ENCODE measurements around the gene DISP2. TPM values are rescaled to one million over a fixed set of nuclear protein-coding genes. Genes with fewer than 3 reads are reported as not detected.

The DISP2 gene
- total and polyA plus RNA-seq, 9 of the 15 experiments (the other 6 are each of a cell fraction or from before 2014, with no cell fraction given) = 0.06 to 0.89 (median 0.15) TPM; not detected in 1

DNA sequence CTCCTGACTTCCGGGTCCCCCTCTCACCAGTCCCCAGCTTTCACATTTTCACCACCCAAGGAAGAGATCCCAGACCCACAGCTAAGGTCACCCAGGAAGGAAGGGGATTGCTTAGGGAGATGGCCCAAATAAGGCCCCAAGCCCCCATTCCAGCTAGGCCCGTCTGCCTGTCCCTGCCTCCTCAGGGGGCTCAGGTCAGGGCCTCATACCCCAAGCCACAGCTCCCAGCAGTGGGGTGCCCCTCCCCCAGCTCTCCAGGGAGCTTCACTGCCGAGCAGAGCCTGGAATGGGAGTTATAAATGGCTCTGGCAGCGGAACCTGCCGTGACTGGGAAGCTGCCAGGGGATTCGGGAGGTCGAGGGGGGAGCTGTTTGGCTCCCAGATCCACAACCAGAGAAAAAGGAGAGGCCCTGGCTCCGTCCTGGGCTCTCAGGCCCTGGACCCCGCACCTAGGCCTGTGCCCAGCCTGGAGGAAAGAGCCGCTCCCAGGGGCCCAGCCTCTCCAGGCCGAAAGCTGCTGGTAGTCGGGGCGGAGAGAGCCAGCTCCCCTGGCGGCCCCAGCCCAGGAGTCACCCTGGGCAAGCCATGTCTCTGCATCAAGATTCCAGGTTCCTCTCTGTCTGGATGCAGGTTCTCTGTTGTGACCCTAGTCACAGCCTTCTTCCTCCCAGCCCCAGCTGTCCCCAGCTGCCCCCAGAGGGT lies 17.8 kb upstream of the DISP2 start:
- H3K4me2 ChIP-seq (ENCODE audit: insufficient read depth, low read length) = no peak overlapping the region; the same call in 1 of the 2 replicates
- H3K4me3 ChIP-seq = no peak overlapping the region
- POLR2A ChIA-PET = interaction anchor here (0.6 to 4.8 kb wide), 7 partner anchors 10 to 130 kb away, joined by 3 to 30 read pairs (median 3); partner anchors contain the start of gene INAFM2
- no peaks in the 10 kb centered on the region for H3K9me3 ChIP-seq (replicated peaks; ENCODE audit: control insufficient read depth, insufficient read depth, low read depth, low read length)
- in situ Hi-C loops (cut with MboI) = loop anchor here (10.0 kb wide), 1 partner anchor 545 kb away; no protein-coding TSS in a partner anchor
- no peaks in the 10 kb centered on the region for H3K9me1 ChIP-seq (ENCODE audit: control insufficient read depth, insufficient read depth, low read length)
- no peaks in the 10 kb centered on the region for H3K36me3 ChIP-seq (ENCODE audit: control insufficient read depth, insufficient read depth, low read length)
- intact Hi-C loops (cut with micrococcal nuclease) = no loop called here
- ATAC-seq (peak; percentile 8), DNase-seq (ENCODE audit: extremely low read depth in 1 of 4, low spot score in 3 of 4) (no peak), FAIRE-seq (no peak)
- peak overlapping the region in 1 of 2 experiments; percentile 90; a peak in 3 of 4 replicates for H3K9ac ChIP-seq (ENCODE audit: insufficient read depth in 1 of 2, low read depth in 2 of 2, low read length in 2 of 2)
- BruUV-seq (replicated peaks) = no TSS peak
- no peak overlapping the region for H3K27ac ChIP-seq (ENCODE audit: extremely low read depth, low read depth, low read length)
- H3K27me3 ChIP-seq (ENCODE audit: control insufficient read depth in 2 of 2, insufficient read depth in 2 of 2, low read length in 2 of 2) = no peaks in the 10 kb centered on the region
- H2AFZ ChIP-seq (ENCODE audit: low read depth, low read length) = peak overlapping the region; percentile 35
- CTCF ChIA-PET (ENCODE audit: low intra/inter-chr PET ratio) = interaction anchor here (0.6 to 1.3 kb wide), 3 partner anchors 61 to 659 kb away, joined by 3 to 4 read pairs (median 4); no protein-coding TSS in a partner anchor
- TF ChIP-seq ELF4 (CRISPR knock-in tag; IDR thresholded peaks at IDR 0.05) = no peak
- TF ChIP-seq, protein P1, sequence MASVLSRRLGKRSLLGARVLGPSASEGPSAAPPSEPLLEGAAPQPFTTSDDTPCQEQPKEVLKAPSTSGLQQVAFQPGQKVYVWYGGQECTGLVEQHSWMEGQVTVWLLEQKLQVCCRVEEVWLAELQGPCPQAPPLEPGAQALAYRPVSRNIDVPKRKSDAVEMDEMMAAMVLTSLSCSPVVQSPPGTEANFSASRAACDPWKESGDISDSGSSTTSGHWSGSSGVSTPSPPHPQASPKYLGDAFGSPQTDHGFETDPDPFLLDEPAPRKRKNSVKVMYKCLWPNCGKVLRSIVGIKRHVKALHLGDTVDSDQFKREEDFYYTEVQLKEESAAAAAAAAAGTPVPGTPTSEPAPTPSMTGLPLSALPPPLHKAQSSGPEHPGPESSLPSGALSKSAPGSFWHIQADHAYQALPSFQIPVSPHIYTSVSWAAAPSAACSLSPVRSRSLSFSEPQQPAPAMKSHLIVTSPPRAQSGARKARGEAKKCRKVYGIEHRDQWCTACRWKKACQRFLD (CRISPR knock-in tag; IDR thresholded peaks at IDR 0.05) = 0 out of 2 replicates have a peak, but pooled peaks have one; percentile 50
- H3K79me2 ChIP-seq (ENCODE audit: control insufficient read depth, insufficient read depth, low read length) = no peaks in the 10 kb centered on the region
- H3K4me1 ChIP-seq (replicated peaks in 1 of 2; ENCODE audit: control insufficient read depth in 2 of 2, insufficient read depth in 2 of 2, low read length in 2 of 2) = peaks cover 7 to 51% of the 10 kb centered on the region in 2 experiments
- WGBS (ENCODE audit: insufficient coverage, low coverage, missing lambda C conversion rate) = 68% methylated on average over 7 of the region's 14 CpGs
- H4K20me1 ChIP-seq (replicated peaks; ENCODE audit: control insufficient read depth, insufficient read depth, low read length) = peaks cover 6% of the 10 kb centered on the region; the same call in 1 of the 2 replicates

Measured in K562 (cell line).